Measurements from ENCODE around the gene FKBP14.

DNA sequence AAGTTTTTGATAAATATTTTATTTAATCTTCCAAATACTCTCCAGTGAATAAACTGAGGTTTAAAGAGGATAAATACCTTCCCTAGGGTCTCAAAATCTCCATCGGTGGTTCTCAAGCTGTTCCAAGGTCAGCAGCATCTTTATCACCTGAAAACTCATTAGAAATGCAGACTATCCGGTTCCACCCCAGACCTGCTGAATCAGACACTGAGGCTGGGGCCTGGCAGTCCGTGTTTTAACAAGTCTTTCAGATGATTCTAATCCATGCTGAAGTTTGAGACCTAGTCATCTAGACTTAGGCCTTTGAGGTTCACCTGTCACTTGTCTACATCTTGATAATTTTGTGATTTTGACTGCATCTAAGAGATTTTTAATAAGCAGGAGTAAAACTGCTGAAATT lies 39.2 kb upstream of the FKBP14 start:
- TF ChIP-seq, protein P1, sequence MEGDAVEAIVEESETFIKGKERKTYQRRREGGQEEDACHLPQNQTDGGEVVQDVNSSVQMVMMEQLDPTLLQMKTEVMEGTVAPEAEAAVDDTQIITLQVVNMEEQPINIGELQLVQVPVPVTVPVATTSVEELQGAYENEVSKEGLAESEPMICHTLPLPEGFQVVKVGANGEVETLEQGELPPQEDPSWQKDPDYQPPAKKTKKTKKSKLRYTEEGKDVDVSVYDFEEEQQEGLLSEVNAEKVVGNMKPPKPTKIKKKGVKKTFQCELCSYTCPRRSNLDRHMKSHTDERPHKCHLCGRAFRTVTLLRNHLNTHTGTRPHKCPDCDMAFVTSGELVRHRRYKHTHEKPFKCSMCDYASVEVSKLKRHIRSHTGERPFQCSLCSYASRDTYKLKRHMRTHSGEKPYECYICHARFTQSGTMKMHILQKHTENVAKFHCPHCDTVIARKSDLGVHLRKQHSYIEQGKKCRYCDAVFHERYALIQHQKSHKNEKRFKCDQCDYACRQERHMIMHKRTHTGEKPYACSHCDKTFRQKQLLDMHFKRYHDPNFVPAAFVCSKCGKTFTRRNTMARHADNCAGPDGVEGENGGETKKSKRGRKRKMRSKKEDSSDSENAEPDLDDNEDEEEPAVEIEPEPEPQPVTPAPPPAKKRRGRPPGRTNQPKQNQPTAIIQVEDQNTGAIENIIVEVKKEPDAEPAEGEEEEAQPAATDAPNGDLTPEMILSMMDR (IDR thresholded peaks at IDR 0.05 in 8 of 11, conservative IDR thresholded peaks at IDR 0.05 in 3 of 11): no peak
- TF ChIP-seq POLR2A (IDR thresholded peaks at IDR 0.05) (no peak), POLR2AphosphoS5 (IDR thresholded peaks at IDR 0.05) (no peak)
